Right cardiac atrium (tissue), 5 donors: Measurements from ENCODE around the gene METTL5. TPM values are rescaled to one million over a fixed set of nuclear protein-coding genes. Genes with fewer than 3 reads are reported as not detected.
A peak's percentile ranks its signal among the peaks of the same experiment; 100 is the strongest.

Source experiments
- ATAC-seq, 2 donors: fragments of 200-7000 bp; cut with Tn5 transposase; one replicate each; pipeline versions ENCODE4 v1.8.0 to v1.9.1; 2020; ENCODE audit warnings: moderate library complexity in 2 of 2, mild to moderate bottlenecking in 1 of 2
- DNase-seq, 3 donors: peaks; one replicate each; pipeline ENCODE4 v3.0.0-alpha.2; 2020
- H3K27ac ChIP-seq: one replicate; pipeline ENCODE4 v1.5.1; 2013; ENCODE audit warnings: mild to moderate bottlenecking, low read length, control low read depth, moderate library complexity
- H3K27me3 ChIP-seq: one replicate; pipeline ENCODE4 v1.6.1; 2013; ENCODE audit not compliant: control insufficient read depth, insufficient read depth
- H3K4me1 ChIP-seq: one replicate; pipeline ENCODE4 v1.6.1; 2013; ENCODE audit warnings: low read length; ENCODE audit not compliant: control insufficient read depth, insufficient read depth
- H3K4me3 ChIP-seq: one replicate; pipeline ENCODE4 v1.5.1; 2013; ENCODE audit warnings: low read length, control low read depth
- H3K9me3 ChIP-seq: one replicate; pipeline ENCODE4 v1.6.1; 2013; ENCODE audit warnings: low read length; ENCODE audit not compliant: control insufficient read depth
- WGBS: extraction: QIAGEN DNeasy Blood & Tissue Kit; methylation state at CpG from one replicate; pipeline ENCODE4 v1.1.7; 2013; 5-methylcytosine and 5-hydroxymethylcytosine counted together
- intact Hi-C, 4 donors: fragments of 100-400 bp; cut with DNase I; formaldehyde crosslinking; loops; one replicate each; pipeline versions ENCODE4 v1.11.0 to v1.14.0; 2022 to 2023
- polyA plus RNA-seq: library from polyadenylated mRNA; stranded (reverse); fragments of 200-250 nt; gene quantifications from one replicate; pipeline ENCODE4 v1.2.3, GENCODE V29; 2013
- total RNA-seq, 4 donors: library from RNA; stranded (reverse); fragmentation: NEBNext Ultra II Directional; extraction: Animal tissue kit (Norgen Biotek cat#: 25700); gene quantifications; one replicate each; pipeline ENCODE4 v1.2.1, GENCODE V29; 2021
- donor health status: healthy with polysubstance abuse.
- donor health status: DM: no; HTN: yes; CAD: no.
- donor health status: DM: no; HTN: no; CAD: no.
- donor health status: DM: no; HTN: yes; CAD: no; lungs with severe emphysema.
- donor health status: DM: yes; HTN: yes; CAD: no.

The METTL5 gene
- total and polyA plus RNA-seq, 5 donors = 51.3 to 94.1 (median 60.8) TPM

DNA sequence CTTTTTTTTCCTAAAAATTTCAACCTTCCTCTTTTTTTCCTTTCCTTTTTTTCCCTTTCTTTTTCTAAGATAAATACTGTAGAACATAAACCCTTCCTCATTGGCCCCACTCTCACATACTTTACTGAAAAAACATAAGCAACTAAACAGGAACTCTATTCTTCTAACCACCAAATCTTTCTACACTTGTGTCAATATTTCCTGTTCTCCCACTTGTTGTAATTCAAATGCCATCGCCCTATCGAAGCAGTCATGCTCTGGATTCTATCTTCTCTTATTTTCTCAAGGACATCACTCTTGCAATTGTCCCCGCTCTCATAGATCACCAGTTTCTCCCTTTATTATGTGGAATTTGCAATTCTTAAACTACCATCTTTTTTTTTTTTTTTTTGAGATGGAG, 46.3 kb downstream of the METTL5 start:
- H3K27ac ChIP-seq = no peak overlapping the region
- no peaks in the 10 kb centered on the region for H3K4me1 ChIP-seq
- intact Hi-C loops = no loop called here
- H3K27me3 ChIP-seq = no peaks in the 10 kb centered on the region
- no peak for DNase-seq
- no peak overlapping the region for H3K4me3 ChIP-seq
- no peak for ATAC-seq
- WGBS = 79% methylated on average over 3 of the region's 3 CpGs
- H3K9me3 ChIP-seq = no peaks in the 10 kb centered on the region

GRCh38 chr2:169776252-169776761, 48.4 kb downstream of the METTL5 start:
- Histone ChIP-seq H3K4me1 (no peaks in the 10 kb centered on the region), H3K9me3 (no peaks in the 10 kb centered on the region), H3K27ac (no peak overlapping the region), H3K27me3 (no peaks in the 10 kb centered on the region), H3K4me3 (no peak overlapping the region)
- DNase-seq (no peak), ATAC-seq (no peak)
- 43% methylated on average over 2 of the region's 2 CpGs for WGBS
- intact Hi-C loops = no loop called here

DNA sequence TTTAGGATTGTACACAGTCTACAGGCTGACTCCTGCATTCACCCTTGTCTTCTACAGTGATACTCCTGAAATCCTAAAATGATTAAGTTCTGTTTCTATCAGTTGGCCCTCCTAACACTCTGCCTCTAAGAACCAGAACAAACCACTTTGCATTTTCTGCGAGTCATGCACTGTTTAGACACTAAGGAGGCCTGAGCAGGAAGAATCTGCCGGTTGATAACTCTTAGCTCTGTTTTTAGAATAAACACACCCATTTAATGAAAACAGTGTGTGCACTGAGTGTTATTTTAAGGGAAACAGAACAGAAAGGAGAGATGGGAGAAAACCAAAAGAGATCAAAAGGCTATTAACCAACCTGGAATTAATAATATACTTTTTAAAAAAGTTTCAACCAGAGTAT, 48.9 kb downstream of the METTL5 start:
- Histone ChIP-seq H3K9me3 (no peaks in the 10 kb centered on the region), H3K27ac (no peak overlapping the region), H3K4me3 (no peak overlapping the region), H3K4me1 (no peaks in the 10 kb centered on the region), H3K27me3 (no peaks in the 10 kb centered on the region)
- intact Hi-C loops = no loop called here
- peak; percentile 33 to 86 for ATAC-seq
- 40% methylated on average over 2 of the region's 2 CpGs for WGBS
- DNase-seq = no peak

GRCh38 chr2:169775354-169775753, 49.4 kb downstream of the METTL5 start:
- Histone ChIP-seq H3K4me3 (no peak overlapping the region), H3K27me3 (no peaks in the 10 kb centered on the region), H3K27ac (no peak overlapping the region), H3K4me1 (no peaks in the 10 kb centered on the region), H3K9me3 (no peaks in the 10 kb centered on the region)
- ATAC-seq = no peak
- DNase-seq = no peak
- WGBS = 83% methylated on average over 3 of the region's 3 CpGs
- intact Hi-C loops = no loop called here

- no peak overlapping the region for H3K27ac ChIP-seq
- ATAC-seq (no peak), DNase-seq (no peak)
- H3K9me3 ChIP-seq = no peaks in the 10 kb centered on the region
- H3K4me1 ChIP-seq = no peaks in the 10 kb centered on the region
- H3K27me3 ChIP-seq = no peaks in the 10 kb centered on the region
- no peak overlapping the region for H3K4me3 ChIP-seq
- intact Hi-C loops = no loop called here
- WGBS = 80% methylated on average over 2 of the region's 2 CpGs
Observed at GRCh38 chr2:169772651-169773050, 52.1 kb downstream of the METTL5 start.

- no peak for ATAC-seq
- Histone ChIP-seq H3K27ac (no peak overlapping the region), H3K4me1 (no peaks in the 10 kb centered on the region), H3K4me3 (no peak overlapping the region), H3K27me3 (no peaks in the 10 kb centered on the region), H3K9me3 (no peaks in the 10 kb centered on the region)
- 97% methylated on average over 2 of the region's 2 CpGs for WGBS
- DNase-seq = no peak
- intact Hi-C loops = no loop called here
Observed at GRCh38 chr2:169771612-169772011, 53.1 kb downstream of the METTL5 start.

DNA sequence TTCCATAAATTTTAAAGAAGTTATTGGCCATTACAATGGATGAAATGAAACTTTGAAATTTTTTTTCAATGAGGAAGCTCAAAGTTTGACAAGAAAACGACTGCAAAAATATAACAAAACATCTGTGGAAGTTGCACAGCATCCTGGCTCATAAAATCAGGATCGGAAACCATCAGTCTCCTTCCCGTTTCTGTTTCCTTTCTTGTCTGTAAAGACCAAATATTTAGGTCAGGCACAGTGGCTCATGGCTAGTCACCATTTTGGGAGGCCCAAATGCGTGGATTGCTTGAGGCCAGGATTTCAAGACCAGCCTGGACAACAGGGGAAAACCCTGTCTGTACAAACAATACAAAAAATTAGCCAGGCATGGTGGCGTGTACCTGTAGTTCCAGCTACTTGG, 53.7 kb downstream of the METTL5 start:
- Histone ChIP-seq H3K4me3 (no peak overlapping the region), H3K4me1 (no peaks in the 10 kb centered on the region), H3K9me3 (no peaks in the 10 kb centered on the region), H3K27ac (no peak overlapping the region), H3K27me3 (no peaks in the 10 kb centered on the region)
- intact Hi-C loops = no loop called here
- ATAC-seq (no peak), DNase-seq (no peak)
- 78% methylated on average over 5 of the region's 5 CpGs for WGBS

DNA sequence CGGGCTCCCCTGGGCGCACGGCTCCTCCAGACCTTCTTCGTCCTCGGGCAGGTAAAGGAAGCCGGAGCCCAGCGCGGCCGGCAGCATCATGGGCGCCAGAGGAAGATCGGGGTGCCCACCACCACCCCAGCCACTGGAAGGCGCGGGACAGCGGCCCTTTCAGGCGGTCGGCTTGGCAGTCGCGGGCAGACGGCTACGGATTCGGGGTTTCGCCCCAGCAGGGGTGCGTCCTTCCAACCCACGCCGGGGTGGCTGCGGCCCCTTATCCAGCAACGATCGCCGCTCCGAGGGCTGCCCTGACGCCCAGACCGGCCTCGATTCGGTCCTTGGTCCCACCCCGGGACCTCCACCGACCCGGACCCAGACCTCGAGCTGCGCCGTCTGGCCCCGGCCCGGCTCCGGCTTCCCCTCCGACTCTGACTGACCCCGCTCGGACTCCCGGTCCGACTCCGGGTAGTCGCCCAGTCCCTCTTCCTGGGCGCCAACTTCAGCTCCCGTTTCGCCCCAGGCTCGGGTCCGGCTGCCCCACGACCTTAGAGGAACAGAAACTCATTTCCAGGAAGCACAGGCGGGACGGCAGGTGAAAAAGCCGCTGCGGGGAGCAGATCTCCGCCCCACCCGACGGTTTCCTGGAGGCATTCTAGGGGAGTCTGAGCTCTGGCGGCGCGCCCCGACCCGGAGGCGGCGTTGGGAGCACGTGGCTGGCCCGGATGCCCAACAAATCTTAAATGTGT, 56.3 kb downstream of the METTL5 start:
- no peaks in the 10 kb centered on the region for H3K4me1 ChIP-seq
- no peaks in the 10 kb centered on the region for H3K27me3 ChIP-seq
- peak; percentile 51 to 74 (median 74) for DNase-seq
- no peaks in the 10 kb centered on the region for H3K9me3 ChIP-seq
- peak overlapping the region; percentile 27 for H3K4me3 ChIP-seq
- intact Hi-C loops = no loop called here
- WGBS = 26% methylated on average over 72 of the region's 72 CpGs
- H3K27ac ChIP-seq = no peak overlapping the region
- ATAC-seq = peak; percentile 64 to 83

DNA sequence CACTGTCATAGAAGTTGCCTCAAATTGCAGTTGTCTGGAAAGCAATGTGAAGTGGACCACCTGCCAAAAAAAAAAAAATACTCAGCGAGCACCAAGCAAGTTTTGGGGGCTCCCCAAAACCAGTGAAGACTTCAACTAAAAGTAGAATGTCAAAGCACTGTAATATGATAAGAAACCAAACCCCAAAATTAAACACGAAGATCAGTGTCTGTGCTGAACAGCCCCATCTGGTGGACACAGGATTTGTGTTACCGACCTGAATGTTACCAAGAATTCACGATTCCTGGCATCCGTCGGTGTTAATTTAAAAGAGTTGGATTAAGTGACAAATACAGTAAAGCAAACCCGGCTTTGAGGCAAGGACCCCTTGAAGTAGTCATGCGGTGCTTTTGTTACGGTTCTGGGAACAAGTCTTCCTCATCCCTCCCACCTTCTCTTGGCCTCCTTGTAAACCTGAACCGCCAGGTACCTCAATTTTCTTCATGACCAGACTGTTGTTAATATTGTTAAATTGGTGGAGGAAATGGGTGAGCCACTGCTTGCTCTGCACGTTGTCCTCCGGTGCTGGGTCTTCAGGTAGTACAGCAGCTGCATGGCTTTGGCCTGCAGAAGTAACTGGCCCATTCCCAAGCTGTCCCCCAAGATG, 57.3 kb downstream of the METTL5 start:
- no peak overlapping the region for H3K4me3 ChIP-seq
- ATAC-seq = peak; percentile 38 to 60
- no peak overlapping the region for H3K27ac ChIP-seq
- peak in 2 of 3 donors; percentile 45 to 79 for DNase-seq
- H3K4me1 ChIP-seq = no peaks in the 10 kb centered on the region
- intact Hi-C loops = no loop called here
- H3K9me3 ChIP-seq = no peaks in the 10 kb centered on the region
- 21% methylated on average over 12 of the region's 12 CpGs for WGBS
- no peaks in the 10 kb centered on the region for H3K27me3 ChIP-seq

- H3K27ac ChIP-seq = no peak overlapping the region
- intact Hi-C loops = no loop called here
- no peaks in the 10 kb centered on the region for H3K27me3 ChIP-seq
- DNase-seq (no peak), ATAC-seq (no peak)
- WGBS = 86% methylated on average over 6 of the region's 6 CpGs
- no peaks in the 10 kb centered on the region for H3K4me1 ChIP-seq
- no peak overlapping the region for H3K4me3 ChIP-seq
- H3K9me3 ChIP-seq = no peaks in the 10 kb centered on the region
Observed at GRCh38 chr2:169765523-169765922, 59.2 kb downstream of the METTL5 start.

DNA sequence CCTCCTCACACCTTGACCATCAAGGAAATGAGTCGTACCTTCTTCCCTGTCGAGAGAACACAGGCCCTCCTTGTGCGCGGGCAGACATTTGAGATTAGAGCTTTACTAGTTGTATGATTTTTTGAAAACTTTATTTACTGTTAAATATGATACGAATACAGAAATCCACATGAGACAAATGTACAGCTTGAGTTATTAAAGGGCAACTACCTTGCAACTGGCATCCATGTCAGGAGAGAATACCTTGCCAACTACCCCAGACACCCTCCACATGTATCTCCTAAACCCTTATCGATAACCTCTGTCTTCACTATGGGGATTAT, 62.8 kb downstream of the METTL5 start:
- H3K27ac ChIP-seq = no peak overlapping the region
- H3K27me3 ChIP-seq = no peaks in the 10 kb centered on the region
- peaks cover 2% of the 10 kb centered on the region for H3K4me1 ChIP-seq
- ATAC-seq (no peak), DNase-seq (no peak)
- no peak overlapping the region for H3K4me3 ChIP-seq
- no peaks in the 10 kb centered on the region for H3K9me3 ChIP-seq
- 92% methylated on average over 6 of the region's 6 CpGs for WGBS
- intact Hi-C loops = no loop called here
